KOPT-K1 (cell line): Measurements from ENCODE around the gene ATXN7.

Experiments
- H3K27ac ChIP-seq: fragments of 200-600 bp; sonication (generic); 2 replicates; pipeline ENCODE4 v1.5.1; 2016; ENCODE audit warnings: antibody characterized with exemption, mild to moderate bottlenecking, low read depth, low read length; ENCODE audit not compliant: poor library complexity, severe bottlenecking
- H3K36me3 ChIP-seq: fragments of 200-600 bp; sonication (generic); 2 replicates; pipeline ENCODE4 v1.5.1; 2017; ENCODE audit warnings: antibody characterized with exemption, mild to moderate bottlenecking, low read length, moderate library complexity; ENCODE audit not compliant: insufficient read depth
- H3K9me3 ChIP-seq: fragments of 200-600 bp; sonication (generic); 2 replicates; pipeline ENCODE4 v1.5.1; 2017; ENCODE audit warnings: antibody characterized with exemption, low read length, mild to moderate bottlenecking; ENCODE audit not compliant: insufficient read depth, poor library complexity, severe bottlenecking

The ATXN7 gene

GRCh38 chr3:63875510-63875909 lies 11.8 kb downstream of the ATXN7 start:
- no peak overlapping the region for H3K27ac ChIP-seq
- H3K36me3 ChIP-seq = peaks cover 17% of the 10 kb centered on the region; the same call in 1 of the 2 replicates
- H3K9me3 ChIP-seq = no peaks in the 10 kb centered on the region

GRCh38 chr3:63876260-63876659 lies 12.6 kb downstream of the ATXN7 start:
- H3K9me3 ChIP-seq = no peaks in the 10 kb centered on the region
- peaks cover 17% of the 10 kb centered on the region; the same call in 1 of the 2 replicates for H3K36me3 ChIP-seq
- no peak overlapping the region for H3K27ac ChIP-seq

GRCh38 chr3:63877737-63878393 lies 14.2 kb downstream of the ATXN7 start:
- Histone ChIP-seq H3K9me3 (no peaks in the 10 kb centered on the region), H3K27ac (no peak overlapping the region), H3K36me3 (peaks cover 17% of the 10 kb centered on the region; the same call in 1 of the 2 replicates)

- Histone ChIP-seq H3K27ac (no peak overlapping the region), H3K9me3 (no peaks in the 10 kb centered on the region), H3K36me3 (peaks cover 12% of the 10 kb centered on the region; the same call in 1 of the 2 replicates)
These were observed 14.9 kb downstream of the ATXN7 start for GRCh38 chr3:63878394-63879060.

GRCh38 chr3:63880653-63881052 lies 17.0 kb downstream of the ATXN7 start:
- Histone ChIP-seq H3K36me3 (0 out of 2 replicates have a peak, but pooled peaks cover 5% of the 10 kb centered on the region), H3K27ac (no peak overlapping the region), H3K9me3 (no peaks in the 10 kb centered on the region)

- Histone ChIP-seq H3K27ac (no peak overlapping the region), H3K9me3 (no peaks in the 10 kb centered on the region), H3K36me3 (peaks cover 15% of the 10 kb centered on the region; the same call in 1 of the 2 replicates)
These were observed 23.2 kb downstream of the ATXN7 start for GRCh38 chr3:63886858-63887257.

GRCh38 chr3:63891518-63891917 lies 27.9 kb downstream of the ATXN7 start:
- Histone ChIP-seq H3K27ac (no peak overlapping the region), H3K9me3 (no peaks in the 10 kb centered on the region), H3K36me3 (peaks cover 5% of the 10 kb centered on the region)

GRCh38 chr3:63892773-63893352 lies 29.2 kb downstream of the ATXN7 start:
- Histone ChIP-seq H3K9me3 (no peaks in the 10 kb centered on the region), H3K36me3 (peaks cover 5% of the 10 kb centered on the region), H3K27ac (no peak overlapping the region)

- no peak overlapping the region for H3K27ac ChIP-seq
- peaks cover 30% of the 10 kb centered on the region for H3K36me3 ChIP-seq
- H3K9me3 ChIP-seq = no peaks in the 10 kb centered on the region
These were observed 31.9 kb downstream of the ATXN7 start for GRCh38 chr3:63895422-63896189.

GRCh38 chr3:63896332-63897030 lies 32.8 kb downstream of the ATXN7 start:
- no peak overlapping the region for H3K27ac ChIP-seq
- H3K36me3 ChIP-seq = peaks cover 34% of the 10 kb centered on the region
- H3K9me3 ChIP-seq = no peaks in the 10 kb centered on the region

- peaks cover 50% of the 10 kb centered on the region for H3K36me3 ChIP-seq
- no peaks in the 10 kb centered on the region for H3K9me3 ChIP-seq
- H3K27ac ChIP-seq = no peak overlapping the region
These were observed 36.3 kb downstream of the ATXN7 start for GRCh38 chr3:63900010-63900409.

- no peak overlapping the region for H3K27ac ChIP-seq
- peaks cover 53% of the 10 kb centered on the region for H3K36me3 ChIP-seq
- H3K9me3 ChIP-seq = no peaks in the 10 kb centered on the region
These were observed 36.8 kb downstream of the ATXN7 start for GRCh38 chr3:63900459-63900858.

GRCh38 chr3:63905731-63906620 lies 42.3 kb downstream of the ATXN7 start:
- H3K9me3 ChIP-seq = no peaks in the 10 kb centered on the region

More at GRCh38 chr3:63905731-63906620, 42.3 kb downstream of the ATXN7 start:
- Histone ChIP-seq H3K27ac (no peak overlapping the region), H3K36me3 (peaks cover 35% of the 10 kb centered on the region)
